Mesenteric fat pad (tissue), 1 donor: ENCODE results near the gene GPT2. TPM values are rescaled to one million over a fixed set of nuclear protein-coding genes. Genes with fewer than 3 reads are reported as not detected.

Experiments
- DNase-seq: peaks from one replicate; pipeline ENCODE4 v3.0.0-alpha.2; 2020; ENCODE audit warnings: low spot score
- total RNA-seq: library from RNA; stranded (reverse); fragmentation: NEBNext Ultra II Directional; extraction: Animal tissue kit (Norgen Biotek cat#: 25700); gene quantifications from one replicate; pipeline ENCODE4 v1.2.1, GENCODE V29; 2021
- donor health status: DM: yes; HTN: yes; CAD: no.

The GPT2 gene
- total RNA-seq, 1 donor from 2014 or later: 53.5 TPM

DNA sequence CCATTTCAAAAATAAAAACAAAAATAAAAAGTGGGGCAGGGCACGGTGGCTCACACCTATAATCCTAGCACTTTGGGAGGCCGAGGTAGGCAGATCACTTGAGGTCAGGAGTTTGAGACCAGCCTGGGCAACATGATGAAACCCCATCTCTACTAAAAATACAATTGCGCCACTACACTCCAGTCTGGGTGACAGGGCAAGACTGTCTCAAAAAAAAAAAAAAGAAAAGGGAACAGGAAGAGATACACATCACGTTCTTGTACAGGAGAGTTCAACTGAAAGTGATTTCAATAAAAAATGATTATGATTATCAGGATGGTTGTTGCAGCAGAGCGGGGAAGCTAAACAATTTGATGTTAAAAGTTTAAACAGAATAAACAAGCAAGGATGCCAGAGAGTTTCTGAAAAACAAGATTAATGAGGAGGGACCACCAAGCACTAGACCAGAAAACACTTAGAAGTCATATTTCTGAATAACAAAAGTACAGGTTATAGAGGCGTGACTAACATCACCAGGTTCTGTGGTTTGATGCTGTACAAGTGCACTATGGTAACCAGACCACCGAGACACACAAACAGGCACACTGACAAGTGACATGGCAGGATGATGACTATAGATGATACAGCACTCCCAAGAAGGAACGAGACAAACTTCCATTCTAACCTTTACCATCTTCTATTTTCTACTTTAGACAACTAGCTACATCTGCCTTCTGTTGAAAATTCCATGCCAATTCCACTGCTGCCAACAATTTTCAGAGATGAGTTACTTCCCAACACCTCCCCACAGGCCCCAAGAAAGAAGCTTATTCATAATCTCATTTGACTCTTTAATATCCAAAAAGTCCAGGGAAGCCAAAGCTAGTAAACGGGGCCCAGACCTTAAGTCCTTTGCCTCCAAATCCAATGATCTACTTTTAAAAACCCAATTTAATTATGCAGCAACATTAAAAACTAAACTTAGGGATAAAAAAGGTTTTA, 77.5 kb downstream of the GPT2 start:
- DNase-seq: no peak

- DNase-seq: no peak
These were observed 78.5 kb downstream of the GPT2 start for GRCh38 chr16:46962629-46963028.

DNA sequence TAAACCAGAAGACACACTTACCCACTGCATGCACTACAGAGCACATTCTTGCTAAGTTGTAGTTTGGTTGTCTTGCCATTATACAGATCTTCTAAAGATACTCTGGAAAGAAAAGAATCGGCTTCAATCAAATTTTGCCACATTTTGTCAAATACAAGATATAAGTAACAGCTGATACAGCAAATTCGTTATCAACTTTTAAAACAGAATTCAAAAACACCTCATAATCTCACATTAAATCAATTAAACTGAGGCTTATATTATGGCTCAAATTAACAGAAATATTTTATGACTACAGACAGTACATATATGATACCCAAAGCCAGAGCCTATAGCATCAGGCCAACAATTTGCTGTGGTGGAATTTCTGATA, 83.9 kb downstream of the GPT2 start:
- no peak for DNase-seq

DNA sequence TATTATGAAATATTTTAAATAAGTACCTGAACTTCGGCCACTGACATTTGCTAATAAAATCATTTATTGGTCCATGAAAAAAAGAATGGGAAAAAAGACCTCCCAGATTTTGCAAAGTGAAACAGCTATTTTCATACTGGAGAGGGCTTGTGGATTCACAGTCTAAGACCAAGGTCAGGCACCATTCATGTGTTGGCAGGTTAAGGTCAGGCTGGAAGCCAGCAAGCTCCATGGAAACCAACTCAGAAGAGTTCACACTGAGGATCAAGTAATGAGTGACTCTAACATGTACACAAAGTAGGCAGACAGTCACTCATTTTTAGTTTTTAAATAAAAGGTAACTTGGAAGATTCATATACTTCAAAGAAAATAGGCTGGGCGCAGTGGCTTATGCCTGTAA, 85.9 kb downstream of the GPT2 start:
- no peak for DNase-seq

- DNase-seq: no peak
These were observed 87.1 kb downstream of the GPT2 start for GRCh38 chr16:46971271-46971670.

- DNase-seq: no peak
These were observed 88.5 kb downstream of the GPT2 start for GRCh38 chr16:46972429-46973206.

DNA sequence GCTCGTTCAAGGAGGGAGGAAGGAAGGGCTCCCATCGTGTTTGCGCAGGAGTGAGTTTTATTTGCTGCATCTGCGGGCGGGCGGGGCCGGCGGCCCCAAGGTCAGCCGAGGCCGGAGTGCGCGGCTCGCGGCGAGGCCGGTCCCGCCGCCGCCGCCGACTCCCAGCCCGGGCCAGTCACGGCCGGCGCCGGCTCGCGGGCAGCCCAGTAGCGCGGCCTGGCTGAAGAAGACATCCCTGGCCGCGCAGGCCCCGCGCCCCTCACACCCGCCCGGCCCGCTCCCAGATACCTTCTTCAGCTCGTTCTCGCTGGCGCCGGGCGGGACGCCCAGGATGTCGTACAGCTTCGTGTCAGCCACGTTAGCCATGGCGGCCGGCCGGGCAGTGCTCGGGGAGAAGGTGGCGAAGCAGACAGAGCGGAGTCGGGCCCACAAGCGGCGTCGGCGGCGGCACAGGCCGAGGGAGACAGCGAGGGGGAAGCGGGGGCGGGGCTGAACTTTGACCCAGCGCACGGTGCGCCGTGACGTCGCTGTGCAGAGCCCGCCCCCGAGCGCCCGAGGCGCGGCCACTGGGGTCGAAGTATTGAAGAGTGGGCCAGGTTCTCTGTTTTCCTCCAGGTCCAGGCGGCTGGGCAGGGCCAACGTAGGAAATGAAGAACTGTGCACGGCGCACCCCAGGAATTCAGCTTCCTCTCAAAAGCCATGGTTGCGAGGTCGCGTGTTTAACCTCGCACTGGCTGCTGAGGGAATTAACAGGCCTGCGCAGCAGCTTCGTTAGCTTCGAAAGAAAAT, 89.2 kb downstream of the GPT2 start, which contains the start of gene DNAJA2:
DNAJA2 (minus strand) TSS at position 468 of the 789 bp plus-strand sequence; CDS start at position 366, 102 bp downstream.
- DNase-seq: peak; percentile 98

DNA sequence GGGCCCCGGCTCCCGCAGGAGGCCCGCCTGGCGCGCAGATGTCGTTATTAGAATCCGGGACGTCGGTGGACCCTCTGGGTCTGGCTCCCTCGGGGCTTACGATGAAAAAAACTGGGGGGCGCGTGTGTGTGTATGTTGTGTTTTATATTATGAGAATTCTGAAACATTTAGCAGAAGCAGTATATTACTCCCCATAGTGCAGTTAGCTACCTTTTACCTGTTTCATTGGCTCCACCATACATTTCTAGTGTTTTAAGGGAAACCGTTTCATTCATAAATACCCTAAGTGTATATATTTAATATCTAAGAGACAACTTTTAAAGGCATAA, 89.8 kb downstream of the GPT2 start:
- DNase-seq: no peak

GRCh38 chr16:46974352-46974751, 90.2 kb downstream of the GPT2 start:
- no peak for DNase-seq

GRCh38 chr16:46975165-46975564, 91.0 kb downstream of the GPT2 start:
- no peak for DNase-seq

DNA sequence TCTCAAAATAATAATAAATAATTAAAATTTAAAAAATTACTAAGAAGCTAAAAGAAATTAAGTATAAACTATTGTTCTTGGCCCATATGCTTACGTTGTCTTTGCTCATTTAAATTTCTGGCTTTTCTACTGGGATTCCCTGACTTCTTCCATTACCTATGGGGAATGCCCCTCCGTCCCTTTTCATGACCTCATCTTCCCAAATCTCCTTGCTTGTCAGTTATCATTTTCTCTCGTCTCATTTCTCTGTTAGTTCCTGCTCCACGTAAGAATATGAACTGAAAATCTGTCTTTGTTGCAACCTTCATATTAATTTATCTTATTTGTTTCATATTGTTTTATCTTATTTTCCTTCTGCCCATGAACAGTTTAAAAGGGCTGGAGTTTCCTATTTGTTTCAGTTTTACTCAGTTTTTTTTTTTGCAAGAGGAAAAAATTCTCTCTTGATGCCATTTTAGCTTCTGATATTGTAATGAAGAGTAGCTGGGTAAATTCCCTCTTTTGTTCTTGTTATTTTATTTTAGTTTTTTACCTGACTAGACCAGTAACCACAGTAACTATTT, 91.8 kb downstream of the GPT2 start:
- DNase-seq: no peak

DNA sequence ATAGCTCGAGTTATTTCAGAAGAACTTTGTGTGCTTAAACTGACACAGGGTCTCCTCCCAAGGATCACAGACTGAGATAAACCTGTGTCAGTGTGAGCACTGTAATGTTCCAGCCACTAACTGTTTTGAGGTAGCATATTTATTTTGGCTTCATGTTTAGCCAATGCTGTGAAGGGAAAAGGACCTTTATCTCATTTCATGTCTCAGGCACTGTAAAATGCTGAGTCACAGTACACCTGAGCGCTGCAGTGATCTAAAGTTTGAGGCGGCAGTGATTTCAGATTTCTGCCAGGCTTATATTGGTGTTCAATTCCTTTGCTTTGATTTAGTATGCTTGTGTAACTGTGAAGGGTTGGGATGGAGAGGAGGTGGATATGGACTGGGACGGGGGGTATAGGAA, 92.4 kb downstream of the GPT2 start:
- no peak for DNase-seq

Other genes starting within 250 kb of the GPT2 start
- 104 TPM for gene VPS35, start 195.2 kb upstream of the GPT2 start, total RNA-seq
- 1.1 TPM for gene ORC6, start 194.7 kb upstream of the GPT2 start, total RNA-seq
- gene MYLK3, start 136.0 kb upstream of the GPT2 start, total RNA-seq: 0.58 TPM
- gene C16orf87, start 53.2 kb upstream of the GPT2 start, total RNA-seq: 6.8 TPM
- 54.9 TPM for gene DNAJA2, start 89.3 kb downstream of the GPT2 start, total RNA-seq